ENCODE measurements around the gene PPP1R9B.

Gene PPP1R9B

DNA sequence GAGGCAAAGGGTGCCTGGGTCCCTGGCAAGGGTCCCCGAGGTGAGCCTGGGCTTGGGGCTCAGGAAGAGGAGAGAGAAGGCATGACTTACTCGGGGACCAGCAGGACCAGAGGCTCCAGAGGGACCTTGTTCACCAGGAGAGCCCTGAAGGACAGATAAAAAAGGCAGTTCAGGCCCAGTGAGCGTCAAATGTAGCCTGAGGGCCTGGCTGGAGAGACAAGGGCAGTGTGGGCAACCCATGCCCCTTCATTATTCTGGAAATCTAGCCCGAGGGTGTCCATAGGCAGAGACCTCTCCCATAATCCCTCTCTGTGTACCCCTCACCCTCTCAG is 36.9 kb upstream of the PPP1R9B start:
- DNase-seq (ENCODE audit: low read depth) = no peak

DNA sequence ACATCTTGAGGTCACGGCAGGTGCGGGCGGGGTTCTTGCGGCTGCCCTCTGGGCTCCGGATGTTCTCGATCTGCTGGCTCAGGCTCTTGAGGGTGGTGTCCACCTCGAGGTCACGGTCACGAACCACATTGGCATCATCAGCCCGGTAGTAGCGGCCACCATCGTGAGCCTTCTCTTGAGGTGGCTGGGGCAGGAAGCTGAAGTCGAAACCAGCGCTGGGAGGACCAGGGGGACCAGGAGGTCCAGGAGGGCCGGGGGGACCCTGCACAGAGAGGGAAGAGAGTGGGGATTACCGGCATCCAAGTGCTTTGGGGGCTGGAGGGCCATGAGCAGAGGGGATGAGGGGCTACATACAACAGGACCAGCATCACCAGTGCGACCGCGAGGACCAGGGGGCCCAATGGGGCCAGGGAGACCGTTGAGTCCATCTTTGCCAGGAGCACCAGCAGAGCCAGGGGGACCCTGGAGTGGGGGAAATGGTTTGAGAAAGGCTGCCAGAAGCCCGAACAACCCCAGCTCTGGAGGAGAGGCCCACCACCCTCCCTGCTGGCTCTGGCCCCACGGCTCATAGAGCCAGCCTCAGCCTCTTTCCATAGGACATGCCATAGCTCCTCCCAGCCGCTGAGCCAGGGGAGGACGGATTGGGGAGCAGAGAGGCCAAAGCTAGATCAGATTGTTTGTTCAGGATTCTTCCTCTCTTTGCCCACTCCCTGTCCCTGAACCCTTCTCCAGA is 36.4 kb upstream of the PPP1R9B start:
- peak; percentile 69 for DNase-seq (ENCODE audit: low read depth)

DNA sequence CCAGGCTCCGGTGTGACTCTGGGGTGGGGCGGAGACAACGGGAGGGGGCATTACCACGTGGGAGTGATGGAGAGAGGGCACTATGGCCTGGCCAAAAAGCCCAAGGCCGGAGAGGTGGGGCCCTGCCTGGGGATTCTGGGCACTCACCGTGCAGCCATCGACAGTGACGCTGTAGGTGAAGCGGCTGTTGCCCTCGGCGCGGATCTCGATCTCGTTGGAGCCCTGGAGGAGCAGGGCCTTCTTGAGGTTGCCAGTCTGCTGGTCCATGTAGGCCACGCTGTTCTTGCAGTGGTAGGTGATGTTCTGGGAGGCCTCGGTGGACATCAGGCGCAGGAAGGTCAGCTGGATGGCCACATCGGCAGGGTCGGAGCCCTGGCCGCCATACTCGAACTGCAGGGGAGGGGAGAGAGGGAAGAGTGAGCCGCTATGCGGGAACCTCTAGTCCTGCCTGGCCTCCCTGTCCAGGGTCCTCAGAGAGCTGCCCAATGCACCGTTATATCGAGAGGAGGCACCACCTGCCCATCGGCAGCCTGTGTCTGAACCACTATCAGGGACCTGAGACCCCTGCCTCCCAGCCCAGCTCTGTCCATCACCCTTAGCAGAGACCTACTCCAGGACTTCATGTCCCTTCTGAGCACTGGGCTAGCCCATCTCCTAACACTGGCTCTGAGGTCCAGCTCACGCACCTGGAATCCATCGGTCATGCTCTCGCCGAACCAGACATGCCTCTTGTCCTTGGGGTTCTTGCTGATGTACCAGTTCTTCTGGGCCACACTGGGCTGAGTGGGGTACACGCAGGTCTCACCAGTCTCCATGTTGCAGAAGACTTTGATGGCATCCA is 35.4 kb upstream of the PPP1R9B start:
- no peak for DNase-seq (ENCODE audit: low read depth)

DNA sequence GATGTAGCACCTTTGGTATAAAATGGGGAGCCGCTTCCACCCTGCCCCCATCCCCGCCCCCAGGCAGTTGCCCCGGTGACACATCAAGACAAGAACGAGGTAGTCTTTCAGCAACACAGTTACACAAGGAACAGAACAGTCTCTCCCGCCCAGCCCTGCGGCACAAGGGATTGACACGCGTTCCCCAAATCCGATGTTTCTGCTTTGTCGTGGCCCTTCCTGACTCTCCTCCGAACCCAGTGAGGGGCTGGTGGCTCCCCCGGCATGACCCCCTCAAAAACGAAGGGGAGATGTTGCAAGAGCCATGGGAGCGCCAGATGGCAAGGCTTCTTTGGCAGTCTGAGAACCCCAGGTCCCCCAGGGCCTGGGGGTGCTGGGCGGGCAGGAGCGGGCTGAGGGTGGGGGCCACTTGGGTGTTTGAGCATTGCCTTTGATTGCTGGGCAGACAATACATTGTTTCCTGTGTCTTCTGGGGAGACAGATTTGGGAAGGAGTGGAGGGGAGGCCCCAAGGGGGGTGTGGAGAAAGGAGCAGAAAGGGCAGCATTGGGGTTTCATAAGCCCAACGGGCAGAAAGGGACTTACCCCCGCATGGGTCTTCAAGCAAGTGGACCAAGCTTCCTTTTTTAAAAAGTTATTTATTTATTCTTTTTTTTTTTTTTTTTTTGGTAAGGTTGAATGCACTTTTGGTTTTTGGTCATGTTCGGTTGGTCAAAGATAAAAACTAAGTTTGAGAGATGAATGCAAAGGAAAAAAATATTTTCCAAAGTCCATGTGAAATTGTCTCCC is 34.3 kb upstream of the PPP1R9B start:
- no peak for DNase-seq (ENCODE audit: low read depth)

DNA sequence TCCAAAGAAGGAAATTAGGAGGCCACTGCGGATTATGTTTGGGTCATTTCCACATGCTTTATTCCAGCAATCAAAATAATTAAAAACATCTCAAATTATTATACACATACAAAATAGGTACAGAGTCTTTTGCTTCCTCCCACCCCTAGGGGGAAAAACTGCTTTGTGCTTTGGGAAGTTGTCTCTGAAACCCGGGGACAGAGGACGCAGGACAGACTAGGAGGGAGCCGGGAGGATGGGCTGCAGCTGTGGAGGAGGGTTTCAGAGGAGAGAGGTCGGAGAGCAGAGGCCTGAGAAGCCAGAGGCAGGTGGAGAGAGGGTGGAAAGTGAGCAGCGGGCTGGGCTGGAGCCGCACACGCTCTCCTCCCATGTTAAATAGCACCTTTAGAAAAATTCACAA is 33.6 kb upstream of the PPP1R9B start:
- DNase-seq (ENCODE audit: low read depth) = no peak

DNA sequence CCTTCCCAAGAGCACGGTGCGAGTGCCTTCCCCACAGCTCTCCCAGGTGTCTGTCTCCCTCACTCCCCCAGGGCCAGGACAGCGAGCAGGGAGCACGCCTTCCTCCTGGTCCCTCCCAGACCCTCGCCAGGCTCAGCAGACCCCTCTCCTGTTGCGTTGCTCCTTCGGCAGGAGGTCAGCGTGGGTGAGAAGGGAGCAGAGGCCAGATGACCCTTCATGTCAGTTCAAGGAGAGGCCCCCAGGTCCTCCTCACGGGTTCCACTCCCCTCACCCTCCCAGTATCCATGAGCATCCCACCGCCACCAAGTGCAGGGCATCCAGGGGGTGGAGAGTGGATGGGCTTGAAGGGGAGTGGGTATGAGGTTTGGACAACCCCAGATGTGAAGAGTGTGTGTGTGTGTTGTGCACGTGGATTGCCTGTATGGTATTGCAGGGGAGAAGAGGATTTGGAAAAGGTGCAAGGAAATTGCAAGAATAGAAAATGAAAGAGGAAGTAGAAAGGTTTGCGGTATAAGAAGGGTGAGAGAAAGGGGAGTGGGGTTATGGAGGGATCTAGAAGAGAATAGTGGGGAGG is 33.0 kb upstream of the PPP1R9B start:
- DNase-seq (ENCODE audit: low read depth) = no peak

DNA sequence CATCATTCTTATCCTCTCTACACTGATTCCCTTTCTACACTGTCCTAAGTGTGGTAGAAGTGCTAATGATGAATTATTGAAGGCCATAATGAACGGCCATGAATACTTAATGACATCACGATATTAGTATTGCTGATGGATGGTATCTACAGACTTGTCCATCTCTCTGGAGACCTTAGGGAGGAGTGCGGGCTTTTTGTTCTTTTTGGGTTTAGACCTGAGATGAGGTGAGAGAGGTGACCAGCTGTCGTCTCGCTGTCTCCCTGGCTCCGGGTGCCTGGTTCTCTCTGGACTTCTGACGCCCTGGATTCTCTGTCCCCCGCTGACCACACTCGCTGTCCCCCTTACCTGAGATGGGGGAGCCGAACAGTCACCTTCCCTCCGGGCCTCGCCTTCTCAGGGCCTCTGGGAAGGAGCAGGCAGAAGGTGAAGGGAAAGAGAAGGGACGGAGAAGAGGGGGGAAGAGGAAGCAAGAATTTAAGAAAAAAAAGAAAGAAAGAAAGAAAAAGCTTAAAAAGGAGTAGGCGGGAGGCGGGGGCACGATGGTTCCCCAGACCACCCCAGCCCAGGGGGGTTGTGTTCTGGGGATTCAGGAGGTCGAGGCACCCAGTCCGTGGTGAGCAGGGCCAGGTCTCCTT is 32.4 kb upstream of the PPP1R9B start:
- no peak for DNase-seq (ENCODE audit: low read depth)

DNA sequence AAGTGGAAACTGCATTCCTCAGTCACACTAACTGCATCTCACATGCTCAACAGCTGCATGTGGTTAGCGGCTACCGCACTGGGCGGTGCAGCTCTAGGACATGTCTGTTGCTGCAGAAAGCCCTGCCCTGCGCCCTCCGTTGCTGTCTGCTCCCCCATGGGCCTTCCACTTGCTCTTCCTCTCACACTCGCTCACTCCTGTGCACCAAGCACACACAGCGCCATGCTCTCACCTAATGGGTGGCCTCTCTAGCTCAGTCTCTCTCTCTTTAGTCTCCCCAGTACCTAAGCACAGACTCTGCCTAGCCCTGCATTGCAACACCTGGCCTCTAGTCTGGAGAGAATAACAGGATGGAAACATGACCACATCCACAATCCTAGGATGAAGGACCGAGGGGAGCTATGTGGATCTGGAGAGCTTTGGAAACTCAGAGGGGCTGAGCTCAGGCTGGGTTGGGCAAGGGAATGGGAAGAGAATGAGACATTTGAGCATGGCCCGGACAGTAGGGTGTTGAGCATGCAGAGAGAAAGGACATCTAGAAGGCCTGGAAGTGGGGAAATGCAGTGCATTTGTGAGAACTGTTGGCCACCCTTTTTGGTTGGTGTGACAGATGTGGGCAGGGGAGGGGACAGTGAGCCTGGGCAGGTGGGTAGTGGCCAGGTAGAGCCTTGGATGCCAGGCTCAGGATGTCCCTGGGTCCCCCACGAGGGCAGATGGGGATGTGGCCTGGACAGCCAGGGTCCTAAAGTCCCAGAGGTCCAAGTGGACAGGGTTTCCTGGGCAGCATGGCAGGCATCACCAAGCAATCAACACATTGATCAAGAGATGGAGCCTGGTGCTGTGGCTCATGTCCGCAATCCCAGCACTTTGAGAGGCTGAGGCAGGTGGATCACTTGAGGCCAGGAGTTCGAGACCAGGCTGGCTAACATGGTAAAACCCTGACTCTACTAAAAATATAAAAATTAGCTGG is 31.4 kb upstream of the PPP1R9B start:
- no peak for DNase-seq (ENCODE audit: low read depth)

DNA sequence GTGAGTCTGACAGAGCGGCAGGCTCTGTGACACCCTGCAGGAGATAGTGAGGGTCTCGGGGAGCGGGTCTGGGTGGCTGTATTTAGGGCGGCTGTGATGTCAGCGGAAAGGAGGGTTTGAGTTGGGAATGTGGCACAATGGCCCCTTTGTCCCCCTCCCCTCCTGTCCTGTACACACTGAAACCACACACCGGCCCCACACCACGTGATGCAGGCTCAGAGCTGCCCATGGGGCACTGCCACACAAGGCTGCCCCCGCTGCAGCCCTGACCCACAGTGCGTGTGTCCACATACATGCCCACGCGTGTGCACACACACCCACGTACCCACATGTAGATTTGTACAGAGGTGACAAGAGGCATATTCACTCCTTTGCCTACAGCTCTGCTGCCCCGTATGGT is 30.7 kb upstream of the PPP1R9B start:
- no peak for DNase-seq (ENCODE audit: low read depth)

DNA sequence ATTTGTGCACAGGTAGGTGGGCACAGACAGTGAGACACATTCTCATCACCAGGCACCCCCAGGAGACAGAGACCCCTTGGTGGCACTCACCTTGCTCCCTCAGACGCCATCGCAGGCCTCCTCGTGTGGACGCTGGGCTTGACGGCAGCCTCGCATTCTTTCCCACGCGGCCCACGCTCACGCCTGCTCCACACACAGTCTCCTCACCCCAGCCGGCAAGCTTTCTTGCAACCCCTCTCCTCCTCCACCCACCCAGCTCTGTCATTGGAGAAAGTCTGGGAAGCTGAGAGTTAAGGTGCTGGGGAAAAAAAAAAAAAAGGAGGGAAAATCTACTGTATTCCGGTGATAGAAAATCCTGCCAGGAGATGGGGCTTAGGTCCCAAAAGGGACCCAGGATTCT is 30.1 kb upstream of the PPP1R9B start:
- DNase-seq (ENCODE audit: low read depth) = no peak

DNA sequence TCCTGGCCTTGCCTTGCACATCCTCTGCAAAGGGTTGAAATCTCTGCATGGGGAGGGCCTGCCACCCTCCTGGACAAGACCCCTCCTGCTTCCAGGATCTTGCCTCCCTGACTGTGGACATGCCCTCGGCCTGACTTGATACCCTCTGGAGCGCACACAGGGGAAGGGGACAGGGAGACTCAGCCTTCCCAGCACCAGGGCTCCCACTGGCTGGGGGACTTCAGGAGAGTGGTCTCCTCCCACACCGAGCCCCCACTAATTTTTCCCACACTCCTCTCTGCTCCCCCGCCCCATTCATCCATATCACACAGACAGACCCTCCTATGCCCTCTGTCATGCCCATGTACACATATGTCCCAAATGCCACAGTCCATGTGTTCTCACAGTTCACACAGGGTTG is 29.6 kb upstream of the PPP1R9B start:
- no peak for DNase-seq (ENCODE audit: low read depth)

DNA sequence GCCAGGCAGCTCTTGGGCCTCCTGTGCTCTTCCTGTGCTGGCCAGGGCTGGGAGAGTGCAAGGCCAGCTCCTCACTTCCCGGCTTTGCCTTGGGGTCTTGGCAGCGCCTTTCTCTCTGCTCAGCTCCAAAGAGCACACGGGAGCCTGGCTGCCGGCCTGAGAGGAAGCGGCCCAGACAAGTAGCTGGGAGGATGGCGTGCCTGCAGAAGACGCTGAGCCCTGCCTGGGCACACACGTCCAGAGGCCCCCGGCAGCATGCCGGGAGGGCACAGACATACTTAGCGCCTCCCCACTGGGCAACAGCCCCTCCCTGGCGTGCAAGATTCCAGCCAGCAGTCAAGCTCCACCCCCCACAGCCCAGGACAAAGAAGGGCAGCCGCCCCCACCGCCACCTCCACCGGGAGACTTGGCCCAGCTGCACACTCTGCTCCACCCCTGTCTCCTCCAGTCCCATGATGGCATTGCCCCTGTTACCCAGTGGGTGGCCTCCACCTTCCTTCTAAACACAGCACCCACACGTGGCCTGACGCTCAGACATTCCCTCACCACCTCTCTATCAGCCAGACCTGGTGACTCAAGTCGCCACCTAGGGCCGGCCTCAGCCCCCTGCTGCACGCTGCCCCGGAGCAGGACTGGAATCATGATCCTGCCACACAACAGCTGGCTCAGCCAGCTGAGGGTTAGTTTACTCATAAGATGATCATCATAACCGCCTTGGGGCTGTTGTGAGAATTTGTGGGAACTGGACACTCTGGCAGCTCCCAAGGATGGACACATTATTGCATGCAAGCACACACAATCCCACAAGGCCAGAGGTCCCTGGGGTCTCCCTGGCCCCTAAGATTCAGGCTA is 27.7 kb upstream of the PPP1R9B start:
- peak; percentile 91 for DNase-seq (ENCODE audit: low read depth)

DNA sequence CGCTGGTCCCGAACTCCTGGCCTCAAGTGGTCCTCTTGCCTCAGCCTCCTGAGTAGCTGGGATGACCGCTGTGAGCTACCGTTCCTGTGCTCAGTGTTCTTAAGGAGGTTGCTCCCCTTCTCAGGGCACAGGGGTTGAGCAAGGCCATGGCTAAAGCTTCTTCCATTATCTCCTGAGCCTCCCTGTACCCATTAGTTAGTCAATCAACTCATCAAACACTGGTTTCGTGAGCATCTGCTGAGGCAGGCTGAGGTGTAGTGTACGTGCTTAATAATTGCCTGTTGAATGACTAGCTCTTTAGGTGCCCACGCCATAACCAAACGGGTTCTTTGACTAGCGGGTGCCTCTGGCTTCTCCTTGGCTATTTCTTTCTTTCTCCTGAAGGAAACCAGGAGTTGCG is 27.0 kb upstream of the PPP1R9B start:
- no peak for DNase-seq (ENCODE audit: low read depth)

DNA sequence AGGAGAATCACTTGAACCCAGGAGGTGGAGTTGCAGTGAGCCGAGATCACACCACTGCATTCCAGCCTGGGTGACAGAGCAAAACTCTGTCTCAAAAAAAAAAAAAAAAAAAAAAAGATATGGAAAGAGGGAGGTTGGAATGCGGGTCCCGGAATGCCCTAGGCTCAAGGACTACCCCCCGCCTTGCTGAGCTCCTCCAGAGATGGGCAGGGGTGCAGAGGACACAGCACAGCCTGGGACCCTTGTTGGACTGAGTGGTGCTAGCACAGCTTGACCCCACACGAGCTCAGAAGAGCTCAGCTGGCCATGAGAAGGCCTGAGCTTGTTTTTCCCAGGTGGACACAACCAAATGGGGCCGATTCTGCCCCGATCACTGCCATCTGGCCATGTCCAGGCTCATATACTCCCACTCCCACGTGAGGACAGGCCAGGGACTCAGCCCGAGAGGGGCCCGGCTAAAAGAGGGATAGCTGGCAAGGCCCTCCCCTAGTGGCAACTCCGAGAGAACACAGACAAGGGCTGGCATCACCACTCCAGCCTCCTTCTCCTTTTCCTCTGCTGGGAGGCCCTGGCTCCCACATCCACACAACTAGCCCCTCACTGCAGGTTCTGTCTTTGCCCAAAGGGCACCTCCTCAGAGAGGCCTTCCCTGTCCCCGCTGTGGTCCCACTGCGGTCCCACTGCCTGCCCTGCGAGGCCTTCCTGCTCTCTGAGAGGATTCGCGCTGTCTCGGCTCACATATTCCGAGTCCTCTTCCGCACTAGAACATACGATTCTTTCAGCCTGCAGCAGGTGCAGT is 26.3 kb upstream of the PPP1R9B start:
- DNase-seq (ENCODE audit: low read depth) = no peak

DNA sequence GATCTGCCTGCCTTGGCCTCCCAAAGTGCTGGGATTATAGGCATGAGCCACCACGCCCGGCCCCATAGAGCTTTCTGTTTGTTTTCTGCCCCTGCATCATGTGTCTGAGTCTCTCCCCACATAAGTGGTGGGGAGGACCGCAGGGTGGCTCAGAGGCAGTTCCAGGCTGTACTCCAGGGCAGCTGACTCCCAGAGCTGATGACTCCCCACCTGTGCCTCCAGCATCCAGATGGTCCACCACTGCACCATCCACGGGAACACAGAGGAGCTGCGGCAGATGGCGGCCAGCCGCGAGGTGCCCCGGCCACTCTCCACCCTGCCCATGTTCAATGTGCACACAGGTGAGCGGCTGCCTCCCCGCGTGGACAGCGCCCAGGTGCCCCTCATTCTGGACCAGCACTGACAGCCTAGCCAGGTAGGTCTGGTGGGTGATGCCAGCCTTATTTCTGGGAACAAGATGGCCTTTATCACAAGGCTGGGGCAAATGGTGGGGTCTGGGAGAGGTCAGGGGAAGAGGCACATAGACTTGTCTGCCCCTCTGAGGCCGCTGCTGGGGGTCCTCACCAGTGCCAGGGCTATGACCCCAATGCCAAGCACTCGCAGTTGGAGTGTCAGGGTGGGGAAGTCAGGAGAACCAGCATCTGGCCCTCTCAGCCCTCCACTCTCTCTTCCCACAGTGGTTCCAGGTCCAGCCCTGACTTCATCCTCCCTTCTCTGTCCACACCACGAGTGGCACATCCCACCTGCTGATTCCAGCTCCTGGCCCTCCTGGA is 24.7 kb upstream of the PPP1R9B start:
- no peak for DNase-seq (ENCODE audit: low read depth)

DNA sequence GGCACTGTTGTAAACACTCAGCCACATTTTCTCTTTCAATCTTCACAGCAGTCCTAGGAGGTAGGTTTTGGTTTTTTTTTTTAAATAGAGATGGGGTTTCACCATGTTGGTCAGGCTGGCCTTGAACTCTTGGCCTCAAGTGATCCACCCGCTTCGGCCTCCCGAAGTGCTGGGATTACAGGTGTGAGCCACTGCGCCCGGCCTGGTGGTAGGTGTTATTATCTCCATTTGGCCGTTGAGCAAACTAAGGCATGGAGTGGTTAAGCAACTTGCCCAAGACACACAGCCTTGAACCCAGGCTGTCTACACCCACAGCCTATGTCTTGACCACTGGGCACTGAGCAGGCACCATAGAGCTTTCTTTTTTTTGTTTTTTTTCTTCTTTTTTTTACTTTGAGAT is 24.0 kb upstream of the PPP1R9B start:
- no peak for DNase-seq (ENCODE audit: low read depth)

DNA sequence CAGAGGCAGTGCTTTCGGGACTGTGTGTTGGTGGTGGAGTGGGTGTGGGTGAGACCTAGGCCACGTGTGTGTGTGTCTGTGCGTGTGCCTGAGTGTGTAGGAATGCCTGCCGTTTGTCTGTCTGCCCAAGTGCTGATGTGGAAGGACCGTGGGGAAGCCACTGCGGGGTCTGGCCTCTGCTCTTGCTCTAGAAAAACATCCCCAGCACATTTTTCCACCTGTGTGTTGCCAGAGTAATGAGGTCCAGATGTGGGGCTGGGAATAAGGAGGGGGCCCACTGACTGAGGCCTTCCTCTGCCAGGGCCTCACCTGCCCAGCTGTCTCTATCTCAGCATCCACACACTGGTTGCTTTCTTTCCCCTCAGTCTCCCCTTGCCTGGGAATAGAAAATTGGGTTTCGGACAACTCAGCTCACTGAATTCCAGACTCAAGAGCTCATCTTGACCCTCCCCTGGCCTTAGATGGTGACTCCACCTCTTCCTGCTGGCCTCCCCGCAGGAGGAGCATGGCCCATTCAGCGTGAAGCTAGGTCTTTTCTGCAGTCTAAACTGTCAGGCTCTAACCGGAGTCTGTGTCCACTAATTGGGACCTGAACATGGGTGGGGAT is 23.0 kb upstream of the PPP1R9B start:
- peak; percentile 70 for DNase-seq (ENCODE audit: low read depth)

DNA sequence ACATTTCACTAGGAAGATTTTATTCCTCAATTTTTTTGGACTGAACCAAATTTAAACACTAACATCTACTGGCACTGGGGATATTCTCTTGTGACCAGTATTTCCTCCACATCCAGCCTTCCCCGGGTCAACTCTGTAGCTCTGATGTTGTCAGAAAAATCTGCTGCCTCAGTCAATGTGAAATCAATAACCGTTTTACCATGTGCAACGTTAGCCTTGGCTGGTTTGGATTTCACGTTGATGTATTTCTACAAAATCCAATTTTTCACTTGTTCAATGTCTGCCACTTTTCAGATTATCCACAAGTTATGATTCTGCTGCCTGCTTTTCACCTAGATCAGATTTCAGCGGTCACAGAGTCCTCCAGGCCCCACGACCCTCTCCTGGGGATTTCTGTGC is 22.5 kb upstream of the PPP1R9B start:
- DNase-seq (ENCODE audit: low read depth) = no peak

Data from GM04503 (cell line).